ENCODE data around the gene GRM7.

- TF ChIP-seq CTCF (IDR thresholded peaks at IDR 0.05), result no peak
- no peak for TF ChIP-seq POLR2A (IDR thresholded peaks at IDR 0.05)
Measured at GRCh38 chr3:7650466-7650865, 789.6 kb downstream of the GRM7 start.
